CD14-positive monocyte (primary cell): ENCODE results near the gene NFATC1. TPM values are rescaled to one million over a fixed set of nuclear protein-coding genes. Genes with fewer than 3 reads are reported as not detected.

Experiments
- DNase-seq, 3 donors: peaks; one replicate each; pipeline ENCODE4 v3.0.0-alpha.2; 2011 to 2022
- H2AFZ ChIP-seq: 2 replicates; pipeline ENCODE4 v1.6.0; 2012; ENCODE audit warnings: mild to moderate bottlenecking, low read depth, low read length, inconsistent platforms; ENCODE audit not compliant: insufficient read depth, poor library complexity, severe bottlenecking
- H3K27ac ChIP-seq, 2 donors: 1 replicate in 1 of 2; 2 replicates in 1 of 2; pipeline ENCODE4 v1.5.1; 2012 to 2013; ENCODE audit warnings: low read length in 2 of 2, control low read depth in 1 of 2, inconsistent platforms in 1 of 2, low read depth in 1 of 2, mild to moderate bottlenecking in 1 of 2
- H3K27me3 ChIP-seq, 2 donors: one replicate each; pipeline versions ENCODE4 v1.6.0 to v1.6.1; 2011 to 2013; ENCODE audit warnings: low read length in 2 of 2; ENCODE audit not compliant: control insufficient read depth in 2 of 2, insufficient read depth in 2 of 2
- H3K36me3 ChIP-seq, 2 donors: replicated peaks in 1 of 2; 1 replicate in 1 of 2; 2 replicates in 1 of 2; pipeline versions ENCODE4 v1.5.1 to v1.6.1; 2012 to 2013; ENCODE audit warnings: low read length in 2 of 2, control low read depth in 1 of 2, inconsistent platforms in 1 of 2, mild to moderate bottlenecking in 1 of 2; ENCODE audit not compliant: insufficient read depth in 2 of 2, control insufficient read depth in 1 of 2
- H3K4me1 ChIP-seq, 2 donors: 1 replicate in 1 of 2; 2 replicates in 1 of 2; pipeline versions ENCODE4 v1.5.1 to v1.6.1; 2012 to 2013; ENCODE audit warnings: low read length in 2 of 2, control low read depth in 1 of 2, inconsistent platforms in 1 of 2, mild to moderate bottlenecking in 1 of 2, moderate library complexity in 1 of 2; ENCODE audit not compliant: insufficient read depth in 2 of 2, control insufficient read depth in 1 of 2
- H3K4me2 ChIP-seq: replicated peaks from 2 replicates; pipeline ENCODE3; 2012; ENCODE audit warnings: low read length, moderate library complexity, mild to moderate bottlenecking; ENCODE audit not compliant: poor library complexity, severe bottlenecking; ENCODE audit errors: extremely low read depth
- H3K4me3 ChIP-seq, 3 experiments: fragments of 200-600 bp in 1 of 3; sonication (generic) in 1 of 3; replicated peaks in 1 of 3; 1 replicate in 2 of 3; 2 replicates in 1 of 3; pipeline ENCODE4 v1.5.1; 2011 to 2013; ENCODE audit warnings: low read length in 3 of 3, mild to moderate bottlenecking in 3 of 3, control low read depth in 2 of 3, low read depth in 2 of 3, inconsistent platforms in 1 of 3, moderate library complexity in 1 of 3
- H3K79me2 ChIP-seq: 2 replicates; pipeline ENCODE4 v1.6.0; 2012; ENCODE audit warnings: mild to moderate bottlenecking, control low read depth, inconsistent platforms, low read length, moderate library complexity; ENCODE audit not compliant: insufficient read depth
- H3K9ac ChIP-seq: 2 replicates; pipeline ENCODE4 v1.6.0; 2017; ENCODE audit warnings: low read length, mild to moderate bottlenecking; ENCODE audit not compliant: insufficient read depth, poor library complexity, severe bottlenecking
- H3K9me3 ChIP-seq, 2 donors: replicated peaks in 1 of 2; 1 replicate in 1 of 2; 2 replicates in 1 of 2; pipeline versions ENCODE4 v1.5.1 to v1.6.1; 2012 to 2013; ENCODE audit warnings: low read length in 2 of 2, control low read depth in 1 of 2; ENCODE audit not compliant: control insufficient read depth in 1 of 2, insufficient read depth in 1 of 2
- H4K20me1 ChIP-seq: 2 replicates; pipeline ENCODE4 v1.6.0; 2012; ENCODE audit warnings: mild to moderate bottlenecking, low read length, control low read depth, moderate library complexity; ENCODE audit not compliant: insufficient read depth
- H3K27ac Mint-ChIP-seq, 7 donors: one replicate each; pipeline ENCODE4 v1.8.0; 2020; ENCODE audit warnings: mild to moderate bottlenecking in 7 of 7, mixed read lengths in 7 of 7, moderate library complexity in 6 of 7, inconsistent platforms in 2 of 7
- H3K27me3 Mint-ChIP-seq, 3 donors: one replicate each; pipeline ENCODE4 v1.8.0; 2021 to 2022; ENCODE audit warnings: low read depth in 3 of 3, mild to moderate bottlenecking in 3 of 3, mixed read lengths in 3 of 3, moderate library complexity in 3 of 3, inconsistent platforms in 1 of 3
- H3K36me3 Mint-ChIP-seq, 2 donors: one replicate each; pipeline ENCODE4 v1.8.0; 2020; ENCODE audit warnings: mixed read lengths in 2 of 2, inconsistent platforms in 1 of 2, mild to moderate bottlenecking in 1 of 2
- H3K4me1 Mint-ChIP-seq: one replicate; pipeline ENCODE4 v1.8.0; 2020; ENCODE audit warnings: mild to moderate bottlenecking, mixed read lengths
- H3K4me3 Mint-ChIP-seq, 2 donors: one replicate each; pipeline ENCODE4 v1.8.0; 2020; ENCODE audit warnings: mild to moderate bottlenecking in 2 of 2, mixed read lengths in 2 of 2, moderate library complexity in 1 of 2
- H3K9me3 Mint-ChIP-seq, 7 donors: one replicate each; pipeline ENCODE4 v1.8.0; 2020 to 2022; ENCODE audit warnings: mixed read lengths in 7 of 7, mild to moderate bottlenecking in 6 of 7, moderate library complexity in 6 of 7, inconsistent platforms in 2 of 7
- WGBS: methylation state at CpG from one replicate; pipeline ENCODE4 v1.1.5; 2013; ENCODE audit warnings: missing lambda C conversion rate; ENCODE audit not compliant: insufficient coverage; 5-methylcytosine and 5-hydroxymethylcytosine counted together
- intact Hi-C, 2 donors: fragments of 100-400 bp; cut with micrococcal nuclease; formaldehyde crosslinking; loops; one replicate each; pipeline versions ENCODE4 v1.15.0 to v1.15.1; 2023
- polyA plus RNA-seq, 3 donors: library from polyadenylated mRNA; depleted of rRNA in 1 of 3; unstranded in 2 of 3; stranded (reverse) in 1 of 3; fragments of 300-500 nt in 2 of 3; fragments of >200 nt in 1 of 3; fragmentation: Illumina TruSeq in 2 of 3; gene quantifications; 1 replicate in 2 of 3; 2 replicates in 1 of 3; pipeline ENCODE4 v1.2.3, GENCODE V29; 2012 to 2021
- TF ChIP-seq, protein P1 (sequence below): fragments of 200-600 bp; IDR thresholded peaks from one replicate; pipeline ENCODE4 v1.8.0; 2022; ENCODE audit warnings: antibody characterized with exemption, mild to moderate bottlenecking

The NFATC1 gene
- polyA plus RNA-seq, 3 donors: 7.8 to 10.7 (median 8.3) TPM

DNA sequence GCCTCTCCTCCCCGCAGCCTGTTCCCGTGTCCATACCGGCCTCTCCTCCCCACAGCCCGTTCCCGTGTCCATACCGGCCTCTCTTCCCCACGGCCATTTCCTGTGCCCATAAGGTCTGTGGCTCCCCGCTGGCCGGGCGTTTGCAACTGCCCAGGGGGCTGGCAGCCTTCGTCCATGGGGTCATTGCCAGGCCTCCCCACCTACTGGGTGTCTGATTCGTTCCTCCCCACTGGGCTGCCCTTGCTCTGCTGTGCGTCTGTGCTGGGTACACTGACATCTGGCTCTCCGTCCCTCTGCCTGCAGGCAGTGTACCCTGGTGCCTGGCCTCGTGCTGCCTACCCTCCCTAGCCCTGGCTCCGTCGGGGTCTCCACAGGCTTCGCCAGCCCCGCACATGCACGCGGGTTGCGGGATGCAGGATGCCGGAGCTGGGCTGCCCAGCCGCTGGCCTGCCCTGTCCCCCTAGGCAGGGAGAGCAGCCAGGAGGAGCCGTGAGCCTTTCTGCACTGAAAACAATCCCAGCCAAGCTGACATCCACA is 67.8 kb downstream of the NFATC1 start:
- H3K27me3 ChIP-seq: no peaks in the 10 kb centered on the region
- H3K4me2 ChIP-seq: no peak overlapping the region
- 94% methylated on average over 22 of the region's 25 CpGs for WGBS
- no peak overlapping the region for H3K4me3 ChIP-seq
- H3K27ac ChIP-seq: no peak overlapping the region
- peak overlapping the region in 1 of 2 donors; percentile 31 for H3K4me3 Mint-ChIP-seq
- H3K4me1 ChIP-seq: no peaks in the 10 kb centered on the region
- intact Hi-C loops: no loop called here
- peaks cover 3% of the 10 kb centered on the region for H3K4me1 Mint-ChIP-seq
- TF ChIP-seq, protein P1, sequence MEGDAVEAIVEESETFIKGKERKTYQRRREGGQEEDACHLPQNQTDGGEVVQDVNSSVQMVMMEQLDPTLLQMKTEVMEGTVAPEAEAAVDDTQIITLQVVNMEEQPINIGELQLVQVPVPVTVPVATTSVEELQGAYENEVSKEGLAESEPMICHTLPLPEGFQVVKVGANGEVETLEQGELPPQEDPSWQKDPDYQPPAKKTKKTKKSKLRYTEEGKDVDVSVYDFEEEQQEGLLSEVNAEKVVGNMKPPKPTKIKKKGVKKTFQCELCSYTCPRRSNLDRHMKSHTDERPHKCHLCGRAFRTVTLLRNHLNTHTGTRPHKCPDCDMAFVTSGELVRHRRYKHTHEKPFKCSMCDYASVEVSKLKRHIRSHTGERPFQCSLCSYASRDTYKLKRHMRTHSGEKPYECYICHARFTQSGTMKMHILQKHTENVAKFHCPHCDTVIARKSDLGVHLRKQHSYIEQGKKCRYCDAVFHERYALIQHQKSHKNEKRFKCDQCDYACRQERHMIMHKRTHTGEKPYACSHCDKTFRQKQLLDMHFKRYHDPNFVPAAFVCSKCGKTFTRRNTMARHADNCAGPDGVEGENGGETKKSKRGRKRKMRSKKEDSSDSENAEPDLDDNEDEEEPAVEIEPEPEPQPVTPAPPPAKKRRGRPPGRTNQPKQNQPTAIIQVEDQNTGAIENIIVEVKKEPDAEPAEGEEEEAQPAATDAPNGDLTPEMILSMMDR: no peak
- no peak for DNase-seq
- no peak overlapping the region for H2AFZ ChIP-seq
- peaks cover 27 to 79% of the 10 kb centered on the region in 2 donors for H3K36me3 ChIP-seq
- no peaks in the 10 kb centered on the region for H3K9me3 ChIP-seq
- H3K27ac Mint-ChIP-seq: no peak overlapping the region
- no peak overlapping the region for H3K9ac ChIP-seq
- no peaks in the 10 kb centered on the region for H4K20me1 ChIP-seq
- peaks cover 0 to 2% (median 0%) of the 10 kb centered on the region in 7 donors for H3K9me3 Mint-ChIP-seq
- peaks cover 0 to 2% (median 0%) of the 10 kb centered on the region in 3 donors for H3K27me3 Mint-ChIP-seq
- peaks cover 42 to 85% of the 10 kb centered on the region in 2 donors for H3K36me3 Mint-ChIP-seq
- no peaks in the 10 kb centered on the region for H3K79me2 ChIP-seq

DNA sequence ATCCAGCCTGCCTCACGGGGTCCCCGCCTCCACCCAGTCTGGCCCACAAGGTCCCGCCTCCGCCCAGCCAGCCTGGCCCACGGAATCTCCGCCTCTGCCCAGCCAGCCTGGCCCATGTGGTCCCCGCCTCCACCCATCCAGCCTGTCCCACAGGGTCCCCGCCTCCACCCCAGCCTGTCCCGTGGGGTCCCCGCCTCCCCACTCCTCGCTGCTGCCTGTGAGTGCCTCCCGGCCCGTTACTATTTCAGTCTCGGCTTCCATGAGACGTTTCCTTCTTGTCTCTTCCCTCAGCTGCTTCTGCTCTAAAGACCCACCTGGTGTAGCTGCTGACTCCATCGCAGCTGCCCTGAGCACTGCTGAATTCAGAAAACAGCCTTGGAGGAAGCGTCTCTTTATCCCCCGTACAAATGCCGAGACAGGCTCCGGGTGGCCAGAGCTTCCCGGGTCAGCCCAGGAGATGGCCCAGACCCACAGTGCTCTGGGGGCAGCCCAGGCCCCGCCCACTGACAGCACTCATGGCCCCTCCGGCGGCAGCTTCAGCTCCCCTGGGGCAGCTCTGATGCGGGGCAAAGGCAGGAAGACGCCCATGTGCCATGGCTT is 69.8 kb downstream of the NFATC1 start:
- Histone ChIP-seq H3K4me2 (no peak overlapping the region), H3K27me3 (no peaks in the 10 kb centered on the region), H3K27ac (no peak overlapping the region), H3K9ac (no peak overlapping the region), H3K9me3 (no peaks in the 10 kb centered on the region), H3K4me1 (no peaks in the 10 kb centered on the region), H3K36me3 (peaks cover 41 to 78% of the 10 kb centered on the region in 2 donors), H4K20me1 (no peaks in the 10 kb centered on the region), H3K4me3 (no peak overlapping the region), H2AFZ (no peak overlapping the region), H3K79me2 (no peaks in the 10 kb centered on the region)
- 82% methylated on average over 24 of the region's 26 CpGs for WGBS
- peaks cover 42 to 84% of the 10 kb centered on the region in 2 donors for H3K36me3 Mint-ChIP-seq
- H3K27me3 Mint-ChIP-seq: peaks cover 0 to 3% (median 2%) of the 10 kb centered on the region in 3 donors
- H3K9me3 Mint-ChIP-seq: peaks cover 0 to 2% (median 0%) of the 10 kb centered on the region in 7 donors
- H3K4me3 Mint-ChIP-seq: peak overlapping the region in 1 of 2 donors; percentile 45
- intact Hi-C loops: no loop called here
- H3K27ac Mint-ChIP-seq: peak overlapping the region in 1 of 7 donors; percentile 70
- no peaks in the 10 kb centered on the region for H3K4me1 Mint-ChIP-seq
- TF ChIP-seq, protein P1: no peak
- no peak for DNase-seq
